ENCODE data around the gene LIN7B. TPM values are rescaled to one million over a fixed set of nuclear protein-coding genes. Genes with fewer than 3 reads are reported as not detected.

LIN7B gene
- total and polyA plus RNA-seq, 4 donors: 2.2 to 3.8 (median 2.8) TPM

GRCh38 chr19:49150106-49150943, 36.2 kb downstream of the LIN7B start:
- Histone ChIP-seq H3K4me3 (ENCODE audit: low read depth in 1 of 3, low read length in 3 of 3) (peak overlapping the region; percentile 55 to 92 (median 89)), H3K4me1 (ENCODE audit: control insufficient read depth in 4 of 4, insufficient read depth in 4 of 4, low read length in 3 of 4) (peaks cover 0 to 29% (median 17%) of the 10 kb centered on the region in 4 donors), H3K27me3 (ENCODE audit: control insufficient read depth in 4 of 4, insufficient read depth in 4 of 4, low read length in 3 of 4) (no peaks in the 10 kb centered on the region), H3K9ac (ENCODE audit: low read depth in 1 of 2, low read length in 2 of 2) (peak overlapping the region; percentile 55 to 86), H3K36me3 (ENCODE audit: control insufficient read depth in 4 of 4, insufficient read depth in 3 of 4, low read depth in 1 of 4, low read length in 3 of 4) (no peaks in the 10 kb centered on the region), H3K27ac (ENCODE audit: low read depth in 1 of 2, low read length in 2 of 2) (peak overlapping the region; percentile 80 to 93), H3K9me3 (ENCODE audit: control insufficient read depth in 4 of 4, low read length in 3 of 4) (no peaks in the 10 kb centered on the region)
- TF ChIP-seq HNF4G (IDR thresholded peaks at IDR 0.05) (no peak), RAD21 (IDR thresholded peaks at IDR 0.05) (peak in 1 of 2 donors; percentile 10), HNF4A (conservative IDR thresholded peaks at IDR 0.05) (peak in 1 of 2 donors; percentile 46), EGR1 (IDR thresholded peaks at IDR 0.05; ENCODE audit: low read depth in 2 of 2) (peak in 1 of 2 donors; percentile 42), NR2F2 (IDR thresholded peaks at IDR 0.05) (peak; percentile 1), YY1 (IDR thresholded peaks at IDR 0.05) (peak; percentile 59), RXRA (IDR thresholded peaks at IDR 0.05) (peak; percentile 31 to 50), MAX (IDR thresholded peaks at IDR 0.05) (peak; percentile 90), ATF3 (IDR thresholded peaks at IDR 0.05) (peak; percentile 18), GABPA (IDR thresholded peaks at IDR 0.05 in 1 of 2, conservative IDR thresholded peaks at IDR 0.05 in 1 of 2) (peak in 1 of 2 donors; percentile 64), FOXA2 (IDR thresholded peaks at IDR 0.05) (no peak), REST (IDR thresholded peaks at IDR 0.05) (peak; percentile 79), JUND (IDR thresholded peaks at IDR 0.05) (peak in 1 of 2 donors; percentile 40), FOXA1 (IDR thresholded peaks at IDR 0.05) (no peak), TAF1 (conservative IDR thresholded peaks at IDR 0.05) (peak; percentile 47), SP1 (IDR thresholded peaks at IDR 0.05) (peak; percentile 76), ZBTB33 (IDR thresholded peaks at IDR 0.05) (no peak)
- TF ChIP-seq, protein P1, sequence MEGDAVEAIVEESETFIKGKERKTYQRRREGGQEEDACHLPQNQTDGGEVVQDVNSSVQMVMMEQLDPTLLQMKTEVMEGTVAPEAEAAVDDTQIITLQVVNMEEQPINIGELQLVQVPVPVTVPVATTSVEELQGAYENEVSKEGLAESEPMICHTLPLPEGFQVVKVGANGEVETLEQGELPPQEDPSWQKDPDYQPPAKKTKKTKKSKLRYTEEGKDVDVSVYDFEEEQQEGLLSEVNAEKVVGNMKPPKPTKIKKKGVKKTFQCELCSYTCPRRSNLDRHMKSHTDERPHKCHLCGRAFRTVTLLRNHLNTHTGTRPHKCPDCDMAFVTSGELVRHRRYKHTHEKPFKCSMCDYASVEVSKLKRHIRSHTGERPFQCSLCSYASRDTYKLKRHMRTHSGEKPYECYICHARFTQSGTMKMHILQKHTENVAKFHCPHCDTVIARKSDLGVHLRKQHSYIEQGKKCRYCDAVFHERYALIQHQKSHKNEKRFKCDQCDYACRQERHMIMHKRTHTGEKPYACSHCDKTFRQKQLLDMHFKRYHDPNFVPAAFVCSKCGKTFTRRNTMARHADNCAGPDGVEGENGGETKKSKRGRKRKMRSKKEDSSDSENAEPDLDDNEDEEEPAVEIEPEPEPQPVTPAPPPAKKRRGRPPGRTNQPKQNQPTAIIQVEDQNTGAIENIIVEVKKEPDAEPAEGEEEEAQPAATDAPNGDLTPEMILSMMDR (IDR thresholded peaks at IDR 0.05; ENCODE audit: low read depth, low read length, missing input control): no peak
- peak; percentile 84 for DNase-seq (ENCODE audit: low spot score)
- WGBS: under 1% methylated on average over 75 of the region's 75 CpGs

Data from liver (tissue), 9 donors.